ENCODE data around the gene SPOCD1.

SPOCD1 gene

DNA sequence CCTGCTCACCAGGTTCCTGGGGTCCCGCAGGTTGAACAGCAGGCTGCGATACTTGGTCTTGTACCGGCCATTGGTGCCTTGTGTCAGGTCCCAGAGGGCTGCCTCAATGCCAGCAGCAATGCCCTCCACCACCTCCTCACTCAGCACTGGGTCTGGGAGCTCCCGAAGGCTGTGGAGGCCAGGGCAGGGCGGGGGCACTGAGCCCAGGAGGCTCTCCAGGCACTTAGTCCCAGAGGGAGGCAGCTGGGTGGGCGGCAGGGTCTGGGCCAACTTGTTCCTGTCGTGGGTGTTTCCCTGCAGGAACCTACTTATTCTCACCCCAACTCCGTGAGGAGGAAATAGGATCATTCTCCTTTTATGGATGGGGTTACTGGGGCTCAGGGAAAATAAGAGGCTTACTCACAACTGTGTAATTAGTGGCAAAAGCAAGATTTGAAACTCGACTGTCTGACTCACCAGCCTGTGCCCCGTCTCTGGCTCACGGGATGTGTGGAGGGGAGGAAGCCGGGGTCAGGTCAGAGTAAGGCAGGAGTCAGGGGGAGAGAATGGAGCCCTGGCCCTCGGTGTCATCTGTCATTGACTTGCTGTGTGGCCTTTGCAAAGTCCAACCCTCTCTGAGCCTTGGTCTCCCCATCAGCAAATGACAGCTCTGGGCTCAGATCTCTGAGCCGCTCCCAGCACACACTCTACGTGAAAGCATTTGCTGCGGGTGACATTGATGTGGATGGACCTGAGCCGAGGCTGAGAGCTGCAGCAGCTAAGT lies 17.2 kb downstream of the SPOCD1 start (continued):
- TF ChIP-seq OSR2 (tag by site-specific recombination; IDR thresholded peaks at IDR 0.05), result no peak
- TF ChIP-seq ZNF169 (tag by site-specific recombination; IDR thresholded peaks at IDR 0.05), result no peak
- TF ChIP-seq YY1 (tag by site-specific recombination; IDR thresholded peaks at IDR 0.05), result no peak
- no peak for TF ChIP-seq ZNF274 (IDR thresholded peaks at IDR 0.05; ENCODE audit: low read length)
- no peak for TF ChIP-seq ZNF274 (tag by site-specific recombination; IDR thresholded peaks at IDR 0.05; ENCODE audit: borderline replicate concordance)
- 0 out of 2 replicates have a peak, but pooled peaks have one; percentile 55 for TF ChIP-seq ZNF660 (tag by site-specific recombination; IDR thresholded peaks at IDR 0.05)
- no peak for TF ChIP-seq ZBTB10 (tag by site-specific recombination; IDR thresholded peaks at IDR 0.05)
- no peak for TF ChIP-seq ZNF677 (tag by site-specific recombination; IDR thresholded peaks at IDR 0.05)
- no peak for TF ChIP-seq KLF7 (tag by site-specific recombination; IDR thresholded peaks at IDR 0.05; ENCODE audit: borderline replicate concordance)
- TF ChIP-seq ZNF785 (tag by site-specific recombination; IDR thresholded peaks at IDR 0.05), result no peak
- TF ChIP-seq ZNF501 (tag by site-specific recombination; IDR thresholded peaks at IDR 0.05), result no peak
- TF ChIP-seq ZNF514 (tag by site-specific recombination; IDR thresholded peaks at IDR 0.05), result no peak
- no peak for TF ChIP-seq SP2 (tag by site-specific recombination; IDR thresholded peaks at IDR 0.05)
- TF ChIP-seq ZNF658 (tag by site-specific recombination; IDR thresholded peaks at IDR 0.05), result no peak
- no peak for TF ChIP-seq KLF9 (tag by site-specific recombination; IDR thresholded peaks at IDR 0.05; ENCODE audit: low read depth)
- peak; percentile 34; the same call in 1 of the 2 replicates for TF ChIP-seq ZBTB20 (tag by site-specific recombination; IDR thresholded peaks at IDR 0.05)
- no peak for TF ChIP-seq ZNF623 (tag by site-specific recombination; IDR thresholded peaks at IDR 0.05)
- no peak for TF ChIP-seq ZSCAN23 (tag by site-specific recombination; IDR thresholded peaks at IDR 0.05)
- no peak for TF ChIP-seq ZNF341 (tag by site-specific recombination; IDR thresholded peaks at IDR 0.05; ENCODE audit: low read depth)
- no peak for TF ChIP-seq MYNN (tag by site-specific recombination; IDR thresholded peaks at IDR 0.05; ENCODE audit: borderline replicate concordance)
- peak; percentile 98 for TF ChIP-seq SP7 (tag by site-specific recombination; IDR thresholded peaks at IDR 0.05)
- TF ChIP-seq, protein P1, sequence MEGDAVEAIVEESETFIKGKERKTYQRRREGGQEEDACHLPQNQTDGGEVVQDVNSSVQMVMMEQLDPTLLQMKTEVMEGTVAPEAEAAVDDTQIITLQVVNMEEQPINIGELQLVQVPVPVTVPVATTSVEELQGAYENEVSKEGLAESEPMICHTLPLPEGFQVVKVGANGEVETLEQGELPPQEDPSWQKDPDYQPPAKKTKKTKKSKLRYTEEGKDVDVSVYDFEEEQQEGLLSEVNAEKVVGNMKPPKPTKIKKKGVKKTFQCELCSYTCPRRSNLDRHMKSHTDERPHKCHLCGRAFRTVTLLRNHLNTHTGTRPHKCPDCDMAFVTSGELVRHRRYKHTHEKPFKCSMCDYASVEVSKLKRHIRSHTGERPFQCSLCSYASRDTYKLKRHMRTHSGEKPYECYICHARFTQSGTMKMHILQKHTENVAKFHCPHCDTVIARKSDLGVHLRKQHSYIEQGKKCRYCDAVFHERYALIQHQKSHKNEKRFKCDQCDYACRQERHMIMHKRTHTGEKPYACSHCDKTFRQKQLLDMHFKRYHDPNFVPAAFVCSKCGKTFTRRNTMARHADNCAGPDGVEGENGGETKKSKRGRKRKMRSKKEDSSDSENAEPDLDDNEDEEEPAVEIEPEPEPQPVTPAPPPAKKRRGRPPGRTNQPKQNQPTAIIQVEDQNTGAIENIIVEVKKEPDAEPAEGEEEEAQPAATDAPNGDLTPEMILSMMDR (tag by site-specific recombination; IDR thresholded peaks at IDR 0.05), result no peak
- TF ChIP-seq ZXDB (tag by site-specific recombination; IDR thresholded peaks at IDR 0.05), result no peak
- peak; percentile 66 for TF ChIP-seq ZNF335 (tag by site-specific recombination; conservative IDR thresholded peaks at IDR 0.05)
- peak; percentile 26; the same call in 1 of the 2 replicates for TF ChIP-seq ZNF629 (tag by site-specific recombination; IDR thresholded peaks at IDR 0.05)
- TF ChIP-seq ZNF707 (tag by site-specific recombination; IDR thresholded peaks at IDR 0.05), result no peak
- TF ChIP-seq, protein P2, sequence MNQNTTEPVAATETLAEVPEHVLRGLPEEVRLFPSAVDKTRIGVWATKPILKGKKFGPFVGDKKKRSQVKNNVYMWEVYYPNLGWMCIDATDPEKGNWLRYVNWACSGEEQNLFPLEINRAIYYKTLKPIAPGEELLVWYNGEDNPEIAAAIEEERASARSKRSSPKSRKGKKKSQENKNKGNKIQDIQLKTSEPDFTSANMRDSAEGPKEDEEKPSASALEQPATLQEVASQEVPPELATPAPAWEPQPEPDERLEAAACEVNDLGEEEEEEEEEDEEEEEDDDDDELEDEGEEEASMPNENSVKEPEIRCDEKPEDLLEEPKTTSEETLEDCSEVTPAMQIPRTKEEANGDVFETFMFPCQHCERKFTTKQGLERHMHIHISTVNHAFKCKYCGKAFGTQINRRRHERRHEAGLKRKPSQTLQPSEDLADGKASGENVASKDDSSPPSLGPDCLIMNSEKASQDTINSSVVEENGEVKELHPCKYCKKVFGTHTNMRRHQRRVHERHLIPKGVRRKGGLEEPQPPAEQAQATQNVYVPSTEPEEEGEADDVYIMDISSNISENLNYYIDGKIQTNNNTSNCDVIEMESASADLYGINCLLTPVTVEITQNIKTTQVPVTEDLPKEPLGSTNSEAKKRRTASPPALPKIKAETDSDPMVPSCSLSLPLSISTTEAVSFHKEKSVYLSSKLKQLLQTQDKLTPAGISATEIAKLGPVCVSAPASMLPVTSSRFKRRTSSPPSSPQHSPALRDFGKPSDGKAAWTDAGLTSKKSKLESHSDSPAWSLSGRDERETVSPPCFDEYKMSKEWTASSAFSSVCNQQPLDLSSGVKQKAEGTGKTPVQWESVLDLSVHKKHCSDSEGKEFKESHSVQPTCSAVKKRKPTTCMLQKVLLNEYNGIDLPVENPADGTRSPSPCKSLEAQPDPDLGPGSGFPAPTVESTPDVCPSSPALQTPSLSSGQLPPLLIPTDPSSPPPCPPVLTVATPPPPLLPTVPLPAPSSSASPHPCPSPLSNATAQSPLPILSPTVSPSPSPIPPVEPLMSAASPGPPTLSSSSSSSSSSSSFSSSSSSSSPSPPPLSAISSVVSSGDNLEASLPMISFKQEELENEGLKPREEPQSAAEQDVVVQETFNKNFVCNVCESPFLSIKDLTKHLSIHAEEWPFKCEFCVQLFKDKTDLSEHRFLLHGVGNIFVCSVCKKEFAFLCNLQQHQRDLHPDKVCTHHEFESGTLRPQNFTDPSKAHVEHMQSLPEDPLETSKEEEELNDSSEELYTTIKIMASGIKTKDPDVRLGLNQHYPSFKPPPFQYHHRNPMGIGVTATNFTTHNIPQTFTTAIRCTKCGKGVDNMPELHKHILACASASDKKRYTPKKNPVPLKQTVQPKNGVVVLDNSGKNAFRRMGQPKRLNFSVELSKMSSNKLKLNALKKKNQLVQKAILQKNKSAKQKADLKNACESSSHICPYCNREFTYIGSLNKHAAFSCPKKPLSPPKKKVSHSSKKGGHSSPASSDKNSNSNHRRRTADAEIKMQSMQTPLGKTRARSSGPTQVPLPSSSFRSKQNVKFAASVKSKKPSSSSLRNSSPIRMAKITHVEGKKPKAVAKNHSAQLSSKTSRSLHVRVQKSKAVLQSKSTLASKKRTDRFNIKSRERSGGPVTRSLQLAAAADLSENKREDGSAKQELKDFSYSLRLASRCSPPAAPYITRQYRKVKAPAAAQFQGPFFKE (tag by site-specific recombination; IDR thresholded peaks at IDR 0.05; ENCODE audit: borderline replicate concordance), result no peak
- no peak for TF ChIP-seq ZNF155 (tag by site-specific recombination; IDR thresholded peaks at IDR 0.05)
- TF ChIP-seq ZNF768 (tag by site-specific recombination; IDR thresholded peaks at IDR 0.05), result peak; percentile 85; the same call in 1 of the 2 replicates
- TF ChIP-seq ZNF449 (tag by site-specific recombination; IDR thresholded peaks at IDR 0.05), result no peak

All from HEK293 (cell line).